HL-60 (cell line): ENCODE data around the gene OR6B2.

Source experiments
- DNase-seq, 2 experiments: peaks; one replicate each; pipeline ENCODE4 v3.0.0-alpha.2; 2010 to 2020; ENCODE audit warnings: low read depth in 1 of 2, low spot score in 1 of 2
- H3K27ac ChIP-seq: fragments of 250-450 bp; sonication (Bioruptor Pico); replicated peaks from 2 replicates; pipeline ENCODE4 v1.5.1; 2020; ENCODE audit warnings: mild to moderate bottlenecking, moderate library complexity
- H3K27me3 ChIP-seq: fragments of 250-450 bp; sonication (Bioruptor Pico); 2 replicates; pipeline ENCODE4 v1.5.1; 2021; ENCODE audit warnings: mild to moderate bottlenecking, moderate library complexity; ENCODE audit not compliant: insufficient read depth, poor library complexity, severe bottlenecking
- H3K4me3 ChIP-seq: replicated peaks from 2 replicates; pipeline ENCODE4 v1.5.1; 2011; ENCODE audit warnings: mild to moderate bottlenecking, control low read depth, low read length; ENCODE audit not compliant: insufficient read depth
- CTCF ChIP-seq: IDR thresholded peaks from one replicate; pipeline ENCODE4 v1.5.1; 2011; ENCODE audit warnings: low read length, control low read depth, inconsistent platforms; ENCODE audit not compliant: insufficient read depth
- GABPA ChIP-seq: IDR thresholded peaks from 2 replicates; pipeline ENCODE4 v1.6.1; 2012; ENCODE audit warnings: low read depth
- POLR2AphosphoS5 ChIP-seq: IDR thresholded peaks from 2 replicates; pipeline ENCODE4 v1.6.1; 2012; ENCODE audit warnings: low read depth
- SPI1 ChIP-seq: IDR thresholded peaks from 2 replicates; pipeline ENCODE4 v1.6.1; 2012; ENCODE audit warnings: low read depth, mild to moderate bottlenecking, borderline replicate concordance
- long read RNA-seq: library from polyadenylated mRNA; unstranded; transcript quantifications from one replicate; pipeline ENCODE4 v2.0.0, GENCODE V29; 2020
- TF ChIP-seq, protein P1 (sequence below): IDR thresholded peaks from 2 replicates; pipeline ENCODE4 v1.6.1; 2012; ENCODE audit warnings: low read depth; ENCODE audit not compliant: insufficient replicate concordance

The OR6B2 gene
- long read RNA-seq: 0 reads

GRCh38 chr2:240030379-240031094 is at the start of gene OR6B2:
OR6B2 (minus strand) TSS chr2:240030429; CDS start chr2:240030429, 0 bp downstream.
- no peaks in the 10 kb centered on the region for H3K27me3 ChIP-seq
- DNase-seq: no peak
- TF ChIP-seq CTCF (no peak), SPI1 (no peak), GABPA (no peak), POLR2AphosphoS5 (no peak)
- TF ChIP-seq, protein P1, sequence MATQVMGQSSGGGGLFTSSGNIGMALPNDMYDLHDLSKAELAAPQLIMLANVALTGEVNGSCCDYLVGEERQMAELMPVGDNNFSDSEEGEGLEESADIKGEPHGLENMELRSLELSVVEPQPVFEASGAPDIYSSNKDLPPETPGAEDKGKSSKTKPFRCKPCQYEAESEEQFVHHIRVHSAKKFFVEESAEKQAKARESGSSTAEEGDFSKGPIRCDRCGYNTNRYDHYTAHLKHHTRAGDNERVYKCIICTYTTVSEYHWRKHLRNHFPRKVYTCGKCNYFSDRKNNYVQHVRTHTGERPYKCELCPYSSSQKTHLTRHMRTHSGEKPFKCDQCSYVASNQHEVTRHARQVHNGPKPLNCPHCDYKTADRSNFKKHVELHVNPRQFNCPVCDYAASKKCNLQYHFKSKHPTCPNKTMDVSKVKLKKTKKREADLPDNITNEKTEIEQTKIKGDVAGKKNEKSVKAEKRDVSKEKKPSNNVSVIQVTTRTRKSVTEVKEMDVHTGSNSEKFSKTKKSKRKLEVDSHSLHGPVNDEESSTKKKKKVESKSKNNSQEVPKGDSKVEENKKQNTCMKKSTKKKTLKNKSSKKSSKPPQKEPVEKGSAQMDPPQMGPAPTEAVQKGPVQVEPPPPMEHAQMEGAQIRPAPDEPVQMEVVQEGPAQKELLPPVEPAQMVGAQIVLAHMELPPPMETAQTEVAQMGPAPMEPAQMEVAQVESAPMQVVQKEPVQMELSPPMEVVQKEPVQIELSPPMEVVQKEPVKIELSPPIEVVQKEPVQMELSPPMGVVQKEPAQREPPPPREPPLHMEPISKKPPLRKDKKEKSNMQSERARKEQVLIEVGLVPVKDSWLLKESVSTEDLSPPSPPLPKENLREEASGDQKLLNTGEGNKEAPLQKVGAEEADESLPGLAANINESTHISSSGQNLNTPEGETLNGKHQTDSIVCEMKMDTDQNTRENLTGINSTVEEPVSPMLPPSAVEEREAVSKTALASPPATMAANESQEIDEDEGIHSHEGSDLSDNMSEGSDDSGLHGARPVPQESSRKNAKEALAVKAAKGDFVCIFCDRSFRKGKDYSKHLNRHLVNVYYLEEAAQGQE: no peak

GRCh38 chr2:240078631-240079030 is 48.4 kb upstream of the OR6B2 start:
- Histone ChIP-seq H3K4me3 (no peak overlapping the region), H3K27me3 (no peaks in the 10 kb centered on the region), H3K27ac (no peak overlapping the region)
- TF ChIP-seq, protein P1: no peak
- TF ChIP-seq POLR2AphosphoS5: no peak
- TF ChIP-seq GABPA: no peak
- TF ChIP-seq SPI1: no peak
- TF ChIP-seq CTCF: no peak
- DNase-seq: no peak

More at GRCh38 chr2:240030379-240031094, at the start of gene OR6B2:
- Histone ChIP-seq H3K4me3 (no peak within 1 kb of the TSS), H3K27ac (no peak within 1 kb of the TSS)

DNA sequence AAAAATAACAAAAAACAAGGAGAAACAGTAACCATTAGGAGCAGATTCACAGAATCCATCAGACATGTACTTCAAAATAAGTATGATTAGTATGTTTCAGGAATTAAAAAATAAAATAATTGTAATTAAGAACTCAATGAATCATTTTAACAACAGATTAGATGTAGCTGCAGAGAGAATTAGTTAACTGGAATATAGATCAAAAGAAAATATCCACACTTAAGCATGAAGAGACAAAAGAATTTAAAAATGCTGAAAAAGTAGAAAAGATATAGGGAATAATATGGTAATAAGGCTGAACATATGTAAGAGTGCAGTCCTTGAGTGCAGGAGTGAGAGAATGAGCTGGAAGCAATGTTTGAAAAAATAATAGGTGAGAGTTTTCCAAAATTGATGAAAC is 47.2 kb upstream of the OR6B2 start:
- H3K4me3 ChIP-seq: no peak overlapping the region
- TF ChIP-seq CTCF: no peak
- TF ChIP-seq SPI1: no peak
- no peak for TF ChIP-seq GABPA
- no peak for TF ChIP-seq POLR2AphosphoS5
- TF ChIP-seq, protein P1: no peak

More for the DNA sequence above, 47.2 kb upstream of the OR6B2 start:
- no peak overlapping the region for H3K27ac ChIP-seq
- no peaks in the 10 kb centered on the region for H3K27me3 ChIP-seq
- no peak for DNase-seq
